ENCODE measurements around the gene JAG1.

- TF ChIP-seq CTCF (IDR thresholded peaks at IDR 0.05; ENCODE audit: low read depth, low read length, poor library complexity, severe bottlenecking) (no peak), EZH2phosphoT487 (IDR thresholded peaks at IDR 0.05; ENCODE audit: borderline replicate concordance, low read length) (no peak)
Observed at GRCh38 chr20:10707068-10707467, 33.3 kb upstream of the JAG1 start.

Data from DOHH2 (cell line).